Left ventricle myocardium inferior (tissue), 1 donor: ENCODE measurements around the gene LSAMP. TPM values are rescaled to one million over a fixed set of nuclear protein-coding genes. Genes with fewer than 3 reads are reported as not detected.

ENCODE experiments used
- DNase-seq: peaks from one replicate; pipeline ENCODE4 v3.0.0-alpha.2; 2020
- H3K27ac ChIP-seq: fragments of 200-600 bp; replicated peaks from 2 replicates; pipeline ENCODE4 v1.8.0; 2021
- H3K27me3 ChIP-seq: fragments of 200-600 bp; 2 replicates; pipeline ENCODE4 v1.8.0; 2021; ENCODE audit warnings: low read depth
- H3K36me3 ChIP-seq: fragments of 200-600 bp; 2 replicates; pipeline ENCODE4 v1.8.0; 2021
- H3K4me1 ChIP-seq: fragments of 200-600 bp; 2 replicates; pipeline ENCODE4 v1.8.0; 2021
- H3K4me3 ChIP-seq: fragments of 200-600 bp; 2 replicates; pipeline ENCODE4 v1.8.0; 2021; ENCODE audit warnings: mild to moderate bottlenecking, moderate library complexity
- H3K9me3 ChIP-seq: fragments of 200-600 bp; replicated peaks from 2 replicates; pipeline ENCODE4 v1.8.0; 2021
- intact Hi-C: fragments of 100-400 bp; cut with micrococcal nuclease; formaldehyde crosslinking; loops from one replicate; pipeline ENCODE4 v1.11.0; 2022
- long read RNA-seq: library from polyadenylated mRNA; unstranded; transcript quantifications from one replicate; pipeline ENCODE4 v2.0.0, GENCODE V29; 2021
- total RNA-seq: library from RNA; stranded (reverse); fragmentation: NEBNext Ultra II Directional; extraction: Animal tissue kit (Norgen Biotek cat#: 25700); gene quantifications from one replicate; pipeline ENCODE4 v1.2.1, GENCODE V29; 2021
- TF ChIP-seq, protein P1 (sequence below): fragments of 200-600 bp; IDR thresholded peaks from 2 replicates; pipeline ENCODE4 v1.8.0; 2021; ENCODE audit warnings: antibody characterized with exemption, mild to moderate bottlenecking, borderline replicate concordance
- donor health status: DM: no; HTN: yes; CAD: no; lungs with severe emphysema.

Gene LSAMP
- 1.2 TPM for total RNA-seq
- long read RNA-seq, partial matches to known transcripts = 0 of 1 reads
- long read RNA-seq, other reads (novel, unspliced or antisense) = 1 of 1 reads

DNA sequence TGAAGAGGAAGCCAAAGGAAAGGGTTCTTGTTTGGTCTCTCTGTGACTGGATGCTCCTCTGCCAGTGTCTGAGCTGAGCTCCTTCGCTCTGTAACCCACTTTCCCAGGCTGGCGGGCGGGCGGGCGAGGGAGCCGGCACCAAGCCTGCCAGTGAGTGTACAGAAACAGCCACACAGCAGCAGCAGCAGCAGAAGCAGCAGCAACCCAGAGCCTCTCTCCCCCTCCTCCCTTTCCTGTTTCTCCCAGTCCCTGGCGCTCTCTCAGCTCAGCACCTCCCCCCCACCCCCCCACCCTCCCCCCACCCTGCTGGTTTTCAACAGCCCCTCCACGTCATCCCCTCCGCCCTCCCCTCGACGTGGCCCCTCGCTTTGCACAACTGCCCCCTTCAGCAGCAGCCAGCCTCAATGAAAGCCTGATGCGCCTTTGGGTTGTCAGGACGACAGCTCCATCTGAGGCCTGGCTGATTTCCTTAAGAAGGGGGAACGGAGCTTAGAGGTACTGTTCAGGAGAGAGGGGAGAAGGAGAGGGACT, at the start of gene LSAMP:
Gene LSAMP, minus strand, starts transcription at position 177 of the 531 bp plus-strand sequence.
- Histone ChIP-seq H3K36me3 (no peaks in the 10 kb centered on the region), H3K27me3 (peaks cover 43% of the 10 kb centered on the region), H3K27ac (no peak within 1 kb of the TSS), H3K9me3 (no peaks in the 10 kb centered on the region), H3K4me3 (peak within 1 kb of the TSS; percentile 56), H3K4me1 (no peaks in the 10 kb centered on the region)
- no peak for DNase-seq
- intact Hi-C loops = no loop called here
- TF ChIP-seq, protein P1, sequence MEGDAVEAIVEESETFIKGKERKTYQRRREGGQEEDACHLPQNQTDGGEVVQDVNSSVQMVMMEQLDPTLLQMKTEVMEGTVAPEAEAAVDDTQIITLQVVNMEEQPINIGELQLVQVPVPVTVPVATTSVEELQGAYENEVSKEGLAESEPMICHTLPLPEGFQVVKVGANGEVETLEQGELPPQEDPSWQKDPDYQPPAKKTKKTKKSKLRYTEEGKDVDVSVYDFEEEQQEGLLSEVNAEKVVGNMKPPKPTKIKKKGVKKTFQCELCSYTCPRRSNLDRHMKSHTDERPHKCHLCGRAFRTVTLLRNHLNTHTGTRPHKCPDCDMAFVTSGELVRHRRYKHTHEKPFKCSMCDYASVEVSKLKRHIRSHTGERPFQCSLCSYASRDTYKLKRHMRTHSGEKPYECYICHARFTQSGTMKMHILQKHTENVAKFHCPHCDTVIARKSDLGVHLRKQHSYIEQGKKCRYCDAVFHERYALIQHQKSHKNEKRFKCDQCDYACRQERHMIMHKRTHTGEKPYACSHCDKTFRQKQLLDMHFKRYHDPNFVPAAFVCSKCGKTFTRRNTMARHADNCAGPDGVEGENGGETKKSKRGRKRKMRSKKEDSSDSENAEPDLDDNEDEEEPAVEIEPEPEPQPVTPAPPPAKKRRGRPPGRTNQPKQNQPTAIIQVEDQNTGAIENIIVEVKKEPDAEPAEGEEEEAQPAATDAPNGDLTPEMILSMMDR = no peak

DNA sequence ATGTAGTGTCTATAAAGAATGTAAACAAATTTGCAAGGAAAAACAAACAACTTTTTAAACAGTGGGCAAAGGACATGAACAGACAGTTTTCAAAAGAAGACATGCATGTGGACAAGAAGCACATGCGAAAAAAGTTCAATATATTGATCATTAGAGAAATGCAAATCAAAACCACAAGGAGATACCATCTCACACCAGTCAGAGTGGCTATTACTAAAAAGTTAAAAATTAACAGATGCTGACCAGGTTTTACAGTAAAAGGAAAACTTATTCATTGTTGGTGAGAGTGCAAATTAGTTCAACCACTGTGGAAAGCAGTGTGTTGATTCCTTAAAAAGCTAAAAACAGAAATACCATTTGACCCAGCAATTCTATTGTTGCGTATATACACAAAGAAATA, 47.1 kb upstream of the LSAMP start:
- Histone ChIP-seq H3K27ac (no peak overlapping the region), H3K9me3 (peaks cover 10% of the 10 kb centered on the region), H3K27me3 (no peaks in the 10 kb centered on the region), H3K4me1 (no peaks in the 10 kb centered on the region), H3K4me3 (no peak overlapping the region), H3K36me3 (no peaks in the 10 kb centered on the region)
- intact Hi-C loops = no loop called here
- TF ChIP-seq, protein P1 = no peak
- no peak for DNase-seq

DNA sequence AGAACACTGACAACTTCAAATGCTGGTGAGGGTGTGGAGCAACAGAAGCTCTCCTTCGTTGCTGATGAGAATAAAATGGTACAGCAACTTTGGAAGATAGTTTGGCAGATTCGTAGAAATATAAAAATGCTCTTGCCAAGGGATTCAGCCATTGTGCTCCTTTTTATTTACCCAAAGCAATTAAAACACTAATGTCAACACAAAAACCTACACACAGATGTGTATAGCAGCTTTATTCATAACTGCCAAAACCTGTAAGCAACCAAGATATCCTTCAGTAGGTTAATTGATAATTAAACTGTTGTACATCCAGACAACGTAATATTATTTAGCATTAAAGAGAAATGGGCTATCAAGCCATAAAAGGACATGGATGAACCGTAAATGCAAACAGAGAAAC, 37.8 kb upstream of the LSAMP start:
- DNase-seq = no peak
- H3K27ac ChIP-seq = no peak overlapping the region
- no peaks in the 10 kb centered on the region for H3K36me3 ChIP-seq
- intact Hi-C loops = no loop called here
- peaks cover 41% of the 10 kb centered on the region for H3K9me3 ChIP-seq
- TF ChIP-seq, protein P1 = no peak
- H3K27me3 ChIP-seq = no peaks in the 10 kb centered on the region
- H3K4me1 ChIP-seq = no peaks in the 10 kb centered on the region
- H3K4me3 ChIP-seq = no peak overlapping the region

DNA sequence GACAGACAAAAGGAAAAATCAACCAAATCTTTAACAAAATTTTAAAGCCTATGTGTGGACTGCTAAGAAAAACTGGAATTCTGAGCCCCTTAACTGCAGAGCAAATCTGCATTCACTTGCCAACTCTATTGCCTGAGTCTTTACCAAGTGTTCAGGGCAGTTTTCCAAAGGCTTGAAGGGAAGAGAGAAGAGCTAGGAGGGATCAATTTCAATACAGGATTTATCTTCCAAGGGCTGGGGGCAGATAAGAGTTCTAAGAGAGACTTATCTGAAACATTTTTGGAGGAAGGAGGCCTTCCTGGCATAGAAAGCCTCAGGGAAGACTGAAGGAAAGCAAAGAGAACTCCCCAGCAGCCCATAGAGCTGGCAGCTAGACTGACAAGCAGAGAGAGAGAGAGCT, 31.4 kb upstream of the LSAMP start:
- Histone ChIP-seq H3K4me1 (no peaks in the 10 kb centered on the region), H3K36me3 (no peaks in the 10 kb centered on the region), H3K4me3 (no peak overlapping the region), H3K27ac (no peak overlapping the region), H3K9me3 (peaks cover 28% of the 10 kb centered on the region), H3K27me3 (no peaks in the 10 kb centered on the region)
- no peak for DNase-seq
- TF ChIP-seq, protein P1 = no peak
- intact Hi-C loops = no loop called here

DNA sequence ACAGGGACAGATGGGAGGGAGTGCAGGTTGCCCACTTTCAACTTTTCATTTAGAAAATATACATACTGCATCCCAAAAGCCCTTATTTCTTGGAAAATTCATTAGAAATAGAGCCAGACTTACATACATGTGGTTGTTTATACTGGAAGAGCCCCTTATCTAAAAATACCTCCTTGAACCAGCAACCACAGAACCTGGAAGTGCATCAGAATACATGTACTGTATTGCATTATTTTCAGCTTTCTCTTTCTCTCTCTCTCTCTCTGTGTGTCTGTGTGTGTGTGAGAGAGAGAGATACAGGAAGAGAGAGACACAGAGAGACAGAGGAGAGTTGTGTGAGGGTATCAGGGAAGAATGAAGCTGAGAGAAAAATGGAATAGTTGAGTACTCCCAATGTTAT, 29.5 kb upstream of the LSAMP start:
- Histone ChIP-seq H3K36me3 (no peaks in the 10 kb centered on the region), H3K27ac (no peak overlapping the region), H3K4me3 (no peak overlapping the region), H3K9me3 (peaks cover 21% of the 10 kb centered on the region), H3K27me3 (no peaks in the 10 kb centered on the region), H3K4me1 (no peaks in the 10 kb centered on the region)
- no peak for DNase-seq
- intact Hi-C loops = no loop called here
- TF ChIP-seq, protein P1 = no peak
